GM19239 (cell line): ENCODE results near the gene RING1.

ENCODE experiments used
- DNase-seq: peaks from one replicate; pipeline ENCODE4 v3.0.0; 2011; ENCODE audit warnings: low spot score; ENCODE audit not compliant: insufficient read length
- FAIRE-seq: peaks from 2 replicates; lab custom pipeline; 2011; peaks lifted over from hg19 to GRCh38; lab: Jason Lieb, UNC

The RING1 gene

GRCh38 chr6:33191383-33192104, 16.8 kb upstream of the RING1 start:
- DNase-seq, result no peak

DNA sequence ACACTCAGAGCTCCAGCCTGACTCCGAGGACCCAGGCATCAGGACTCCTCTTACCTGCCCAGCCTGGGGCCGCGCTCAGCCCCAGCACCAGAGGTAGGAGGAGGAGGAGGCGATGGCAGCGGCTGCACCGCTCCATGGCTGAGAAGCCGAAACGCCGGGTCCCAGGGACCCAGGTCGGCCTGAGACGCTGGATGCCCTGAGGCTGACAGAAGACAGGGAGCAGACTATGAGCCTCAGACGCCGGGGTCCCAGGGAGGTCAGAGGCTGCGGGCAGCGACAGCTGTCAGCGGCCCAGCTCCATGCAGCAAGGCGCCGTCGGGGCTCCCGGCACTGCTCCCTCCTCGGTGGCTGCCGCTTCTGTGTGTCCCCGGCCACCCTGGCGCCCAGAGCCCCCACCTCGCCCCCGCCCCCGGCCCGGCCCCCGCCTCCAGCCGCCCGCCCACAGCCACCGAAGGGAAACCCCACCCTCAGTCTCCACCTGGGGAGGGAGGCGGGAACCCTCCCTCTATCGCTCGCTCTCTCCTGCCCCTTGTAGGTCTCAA, 16.1 kb upstream of the RING1 start, which contains the start of gene COL11A2:
Gene COL11A2 (minus strand): TSS at position 363 of the 542 bp plus-strand sequence. CDS start 227 bp downstream, at position 136.
- FAIRE-seq (no peak), DNase-seq (no peak)

More at GRCh38 chr6:33191383-33192104, 16.8 kb upstream of the RING1 start:
- no peak for FAIRE-seq

DNA sequence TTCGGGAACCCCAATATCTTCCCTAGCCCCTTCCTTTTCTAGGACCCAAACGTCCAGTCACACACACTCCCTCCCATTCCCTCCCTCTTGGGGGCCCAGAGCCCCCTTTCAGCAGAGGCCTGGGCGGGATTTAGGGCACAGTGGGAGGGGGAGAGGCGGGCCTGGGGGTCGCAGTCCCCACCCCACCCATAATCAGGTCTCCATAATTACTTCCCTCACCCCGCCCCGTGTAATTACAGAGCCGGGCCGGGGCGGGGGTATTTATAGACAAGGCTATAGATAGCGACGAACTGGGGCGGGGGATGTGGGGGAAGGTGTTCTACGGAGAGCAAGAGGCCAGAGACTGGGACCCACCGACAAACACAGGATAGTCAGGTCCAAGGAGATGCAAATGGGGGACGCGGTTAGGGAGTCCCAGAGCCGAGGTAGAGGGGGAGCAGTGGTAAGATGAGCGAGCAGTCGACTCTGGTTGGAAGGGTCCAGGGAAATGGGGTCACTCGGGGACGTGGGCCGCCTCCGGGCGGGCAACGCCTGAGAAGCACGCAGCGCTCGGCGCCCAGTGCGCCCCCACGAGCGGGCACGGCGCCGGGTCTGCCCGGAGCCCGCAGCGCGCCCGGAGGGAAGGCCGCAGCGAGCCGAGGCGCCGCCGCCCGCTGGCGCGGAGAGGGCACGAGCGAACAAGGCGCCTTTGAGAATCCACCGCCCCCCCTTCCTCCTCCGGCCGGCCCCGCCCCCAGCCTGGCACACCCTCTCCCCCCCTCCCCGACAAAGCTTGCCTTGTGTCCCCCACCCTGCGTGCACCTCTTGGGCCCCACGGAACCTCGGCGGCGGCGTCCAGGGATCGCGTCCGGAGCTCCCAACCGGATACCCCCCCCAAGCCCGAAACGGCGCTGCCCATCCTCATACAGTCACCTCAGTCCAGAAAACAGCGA, 15.4 kb upstream of the RING1 start:
- FAIRE-seq (no peak), DNase-seq (no peak)

DNA sequence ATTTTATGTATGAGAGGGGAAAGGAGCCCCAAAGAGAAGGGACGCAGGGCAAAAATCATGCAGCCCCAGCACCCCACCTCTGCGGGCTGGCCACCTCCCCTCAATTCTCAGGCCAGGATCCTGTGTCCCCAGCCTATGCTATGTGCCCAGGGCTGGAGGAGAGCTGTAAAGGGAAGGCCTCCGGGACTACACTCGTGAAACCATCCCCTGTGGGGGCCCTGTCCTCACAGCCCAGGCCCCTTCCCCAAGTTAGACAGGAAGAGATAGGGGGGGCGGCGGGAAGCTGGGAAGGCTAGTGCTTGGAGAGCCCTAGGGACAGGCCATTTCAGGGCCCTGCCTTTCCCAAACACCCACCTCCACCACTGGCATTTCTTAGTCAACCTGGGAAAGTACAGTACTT, 14.7 kb upstream of the RING1 start:
- FAIRE-seq (no peak), DNase-seq (no peak)

- no peak for DNase-seq
Observed at GRCh38 chr6:33194431-33194979, 13.8 kb upstream of the RING1 start.

GRCh38 chr6:33195304-33196165, 12.8 kb upstream of the RING1 start:
- no peak for DNase-seq
- no peak for FAIRE-seq

More at GRCh38 chr6:33194431-33194979, 13.8 kb upstream of the RING1 start:
- no peak for FAIRE-seq

DNA sequence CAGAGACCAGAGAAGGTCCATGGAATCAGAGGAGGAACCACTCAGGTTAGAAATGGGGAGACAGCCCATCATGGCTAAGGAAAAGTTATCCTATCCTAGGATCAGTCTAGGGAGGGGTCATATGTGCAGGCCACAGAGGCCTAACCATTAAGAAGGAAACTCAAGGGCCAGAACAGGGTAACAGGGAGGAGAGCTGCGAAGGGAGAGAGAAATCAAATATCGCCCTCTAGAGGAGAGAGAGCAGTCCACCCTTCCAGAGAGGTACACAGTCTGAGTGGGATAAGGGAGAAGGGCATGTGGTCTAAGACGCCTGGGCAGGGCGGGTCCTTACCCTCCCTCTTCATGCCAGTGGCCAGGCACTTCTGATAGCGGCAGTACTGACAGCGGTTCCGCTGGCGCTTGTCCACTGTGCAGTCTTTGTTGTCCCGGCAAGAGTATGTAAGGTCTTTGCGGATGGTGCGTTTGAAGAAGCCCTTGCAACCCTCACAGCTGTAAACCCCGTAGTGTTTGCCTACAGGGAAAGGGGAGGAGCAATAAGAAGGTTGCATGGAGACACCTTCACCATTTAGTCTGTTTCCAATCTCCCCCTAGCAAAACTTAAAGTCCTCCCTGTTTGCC, 10.8 kb upstream of the RING1 start:
- DNase-seq, result peak; percentile 81

GRCh38 chr6:33198159-33198852, 10.0 kb upstream of the RING1 start:
- DNase-seq, result no peak
- FAIRE-seq, result no peak

More for the DNA sequence above, 10.8 kb upstream of the RING1 start:
- peak; percentile 59 for FAIRE-seq

GRCh38 chr6:33198853-33199436, 9.4 kb upstream of the RING1 start:
- DNase-seq (no peak), FAIRE-seq (no peak)

DNA sequence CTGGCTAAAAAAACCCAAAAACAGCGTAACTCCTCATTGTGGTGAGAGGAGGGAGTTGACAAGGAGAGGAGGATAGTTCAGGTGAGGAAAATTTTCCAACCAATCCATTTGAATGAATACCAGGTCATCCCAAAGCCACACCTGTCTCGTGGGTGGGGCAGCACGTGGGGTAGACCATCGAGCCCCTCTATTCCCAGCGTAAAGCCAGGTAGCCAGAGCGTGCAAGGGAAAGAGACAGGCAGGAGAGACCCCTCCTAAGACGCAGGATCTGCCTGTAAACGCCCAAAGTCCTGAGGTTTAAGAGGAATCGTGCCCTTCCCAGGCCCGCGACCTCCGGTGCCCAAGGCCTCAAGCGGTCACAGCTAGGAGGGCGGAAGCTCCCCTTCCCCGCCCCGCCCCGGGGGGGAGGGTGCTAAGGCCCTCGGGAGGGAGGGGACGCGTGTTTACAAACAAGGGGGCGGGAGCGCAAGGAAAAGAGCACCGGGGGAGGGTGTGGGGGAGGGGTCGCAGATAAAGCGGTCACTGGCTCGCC, 8.5 kb upstream of the RING1 start:
- peak; percentile 65 for FAIRE-seq
- peak; percentile 68 for DNase-seq

- DNase-seq (peak; percentile 86), FAIRE-seq (peak; percentile 96)
Observed at GRCh38 chr6:33200219-33201146, 7.8 kb upstream of the RING1 start, which contains the start of the genes RXRB and SLC39A7. Gene RXRB (minus strand): TSS chr6:33200665. CDS start chr6:33200476, 189 bp downstream. Gene SLC39A7 (plus strand): TSS chr6:33200867. CDS start chr6:33201246, 379 bp downstream.

DNA sequence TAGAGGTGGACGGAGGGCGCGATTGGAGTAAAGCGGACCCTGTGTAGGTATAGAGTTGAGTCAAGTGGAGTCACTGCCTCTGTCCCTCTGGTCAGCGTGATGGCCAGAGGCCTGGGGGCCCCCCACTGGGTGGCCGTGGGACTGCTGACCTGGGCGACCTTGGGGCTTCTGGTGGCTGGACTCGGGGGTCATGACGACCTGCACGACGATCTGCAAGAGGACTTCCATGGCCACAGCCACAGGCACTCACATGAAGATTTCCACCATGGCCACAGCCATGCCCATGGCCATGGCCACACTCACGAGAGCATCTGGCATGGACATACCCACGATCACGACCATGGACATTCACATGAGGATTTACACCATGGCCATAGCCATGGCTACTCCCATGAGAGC, 7.2 kb upstream of the RING1 start:
- no peak for FAIRE-seq
- DNase-seq, result no peak

DNA sequence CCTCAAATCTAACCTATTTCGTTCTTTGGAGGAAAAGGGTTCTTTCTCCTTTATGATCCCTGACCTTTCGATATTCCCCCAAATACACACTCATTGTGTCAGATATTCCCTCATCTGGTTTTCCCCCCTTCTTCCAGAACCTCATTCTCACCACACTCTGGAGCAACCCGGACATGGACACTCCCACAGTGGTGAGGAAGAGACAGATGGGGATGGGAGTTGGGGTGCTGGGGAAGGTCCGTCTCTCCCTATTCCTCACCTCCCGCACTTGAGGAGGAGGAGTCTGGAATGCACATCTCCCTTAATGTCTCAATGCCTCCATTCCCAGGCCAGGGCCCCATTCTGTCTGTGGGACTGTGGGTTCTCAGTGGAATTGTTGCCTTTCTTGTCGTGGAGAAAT, 6.4 kb upstream of the RING1 start:
- no peak for DNase-seq
- no peak for FAIRE-seq

GRCh38 chr6:33202799-33203198, 5.5 kb upstream of the RING1 start:
- DNase-seq (no peak), FAIRE-seq (no peak)

- FAIRE-seq, result no peak
- no peak for DNase-seq
Observed at GRCh38 chr6:33203443-33204164, 4.7 kb upstream of the RING1 start.

DNA sequence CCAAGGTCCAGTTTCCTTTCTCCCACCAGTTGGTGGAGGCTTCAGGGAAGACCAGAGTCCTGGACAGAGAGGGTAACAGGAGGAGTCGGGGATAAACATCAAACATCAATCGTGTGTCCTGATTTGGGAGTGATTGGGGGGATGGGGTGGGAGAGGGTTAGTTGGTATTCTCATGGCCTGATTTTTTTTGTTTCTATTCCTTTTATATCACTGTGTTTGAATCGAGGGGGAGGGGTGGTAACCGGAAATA, 4.2 kb upstream of the RING1 start:
- FAIRE-seq, result no peak

More for the DNA sequence above, 4.2 kb upstream of the RING1 start:
- no peak for DNase-seq
